Endothelial cell of umbilical vein (primary cell): ENCODE results near the gene NTRK2. TPM values are rescaled to one million over a fixed set of nuclear protein-coding genes. Genes with fewer than 3 reads are reported as not detected.

Experiments used
- BruUV-seq: library from RNA; stranded (reverse); fragments of 400-500 nt; replicated peaks from 2 replicates; lab custom pipeline; 2021; lab: Mats Ljungman, UMichigan
- CTCF ChIA-PET: fragments of 300-600, 350-600 bp; sonication (Branson Sonifier 250); formaldehyde crosslinking; loops from one replicate; lab custom pipeline; 2021; ENCODE audit warnings: antibody characterized with exemption, inconsistent platforms; lab: Charles Lee
- POLR2A ChIA-PET: fragments of 300-600, 350-600 bp; sonication (Branson Sonifier 250); formaldehyde crosslinking; loops from one replicate; lab custom pipeline; 2021; ENCODE audit warnings: antibody characterized with exemption, inconsistent platforms; lab: Charles Lee
- DNase-seq: peaks from one replicate; pipeline ENCODE4 v3.0.0-alpha.2; 2011; ENCODE audit warnings: low read depth, low spot score
- FAIRE-seq: peaks from 2 replicates; lab custom pipeline; 2011; peaks lifted over from hg19 to GRCh38; lab: Jason Lieb, UNC
- H2AFZ ChIP-seq: 2 replicates; pipeline ENCODE4 v1.6.0; 2012; ENCODE audit warnings: low read depth, low read length, control low read depth, inconsistent platforms
- H3K27ac ChIP-seq: 2 replicates; pipeline ENCODE4 v1.5.1; 2011; ENCODE audit warnings: low read depth, mild to moderate bottlenecking, control low read depth, low read length, moderate library complexity; ENCODE audit not compliant: insufficient read depth
- H3K27me3 ChIP-seq, 2 experiments: 2 replicates each; pipeline versions ENCODE4 v1.6.0 to v1.6.1; 2011; ENCODE audit warnings: low read length in 2 of 2, mixed read lengths in 1 of 2; ENCODE audit not compliant: control insufficient read depth in 2 of 2, insufficient read depth in 2 of 2
- H3K36me3 ChIP-seq, 2 experiments: 2 replicates in 1 of 2; 3 replicates in 1 of 2; pipeline ENCODE4 v1.5.1; 2011; ENCODE audit warnings: low read length in 2 of 2, mild to moderate bottlenecking in 1 of 2, moderate library complexity in 1 of 2; ENCODE audit not compliant: control insufficient read depth in 2 of 2, insufficient read depth in 2 of 2; ENCODE audit errors: extremely low read depth in 1 of 2
- H3K4me1 ChIP-seq: 3 replicates; pipeline ENCODE4 v1.5.1; 2011; ENCODE audit warnings: mild to moderate bottlenecking, low read length; ENCODE audit not compliant: control insufficient read depth, insufficient read depth; ENCODE audit errors: extremely low read depth
- H3K4me2 ChIP-seq: 2 replicates; pipeline ENCODE4 v1.6.1; 2011; ENCODE audit warnings: low read length, control low read depth, mixed read lengths; ENCODE audit not compliant: insufficient read depth
- H3K4me3 ChIP-seq, 3 experiments: fragments of 200-600 bp in 1 of 3; sonication (generic), shearing (Covaris generic) in 1 of 3; replicated peaks in 1 of 3; 2 replicates each; pipeline ENCODE4 v1.5.1; 2011 to 2016; ENCODE audit warnings: control low read depth in 3 of 3, low read length in 3 of 3, mild to moderate bottlenecking in 2 of 3, inconsistent platforms in 1 of 3, low read depth in 1 of 3, moderate library complexity in 1 of 3; ENCODE audit not compliant: insufficient read depth in 1 of 3
- H3K79me2 ChIP-seq: 2 replicates; pipeline ENCODE4 v1.6.0; 2012; ENCODE audit warnings: low read length, inconsistent platforms; ENCODE audit not compliant: control insufficient read depth, insufficient read depth
- H3K9ac ChIP-seq: replicated peaks from 2 replicates; pipeline ENCODE3; 2011; ENCODE audit warnings: low read length, control low read depth; ENCODE audit not compliant: insufficient read depth; ENCODE audit errors: extremely low read depth
- H3K9me1 ChIP-seq: replicated peaks from 3 replicates; pipeline ENCODE4 v1.6.0; 2011; ENCODE audit warnings: mild to moderate bottlenecking, low read length; ENCODE audit not compliant: control insufficient read depth, insufficient read depth; ENCODE audit errors: extremely low read depth
- H3K9me3 ChIP-seq: replicated peaks from 2 replicates; pipeline ENCODE4 v1.5.1; 2012; ENCODE audit warnings: low read length, inconsistent platforms; ENCODE audit not compliant: control insufficient read depth, insufficient read depth
- H4K20me1 ChIP-seq: replicated peaks from 2 replicates; pipeline ENCODE3; 2011; ENCODE audit warnings: mild to moderate bottlenecking, low read length; ENCODE audit not compliant: control insufficient read depth, insufficient read depth; ENCODE audit errors: extremely low read depth
- EZH2 ChIP-seq: IDR thresholded peaks from 2 replicates; pipeline ENCODE4 v1.6.1; 2012; ENCODE audit warnings: borderline replicate concordance, low read depth, mild to moderate bottlenecking, moderate library complexity, low read length, inconsistent platforms; ENCODE audit not compliant: severe bottlenecking
- FOS ChIP-seq: IDR thresholded peaks from 2 replicates; pipeline ENCODE4 v1.6.1; 2011; ENCODE audit warnings: mild to moderate bottlenecking, low read length, moderate library complexity, borderline replicate concordance; ENCODE audit not compliant: insufficient read depth
- GATA2 ChIP-seq: IDR thresholded peaks from 2 replicates; pipeline ENCODE4 v1.7.0; 2011; ENCODE audit warnings: low read depth, mild to moderate bottlenecking, moderate library complexity, mixed read lengths, low read length; ENCODE audit not compliant: insufficient read length, insufficient read depth
- JUN ChIP-seq: IDR thresholded peaks from 2 replicates; pipeline ENCODE4 v1.6.1; 2011; ENCODE audit warnings: borderline replicate concordance, low read depth; ENCODE audit not compliant: insufficient read length, insufficient read depth
- MYC ChIP-seq: IDR thresholded peaks from one replicate; pipeline ENCODE4 v1.6.1; 2011; ENCODE audit warnings: mild to moderate bottlenecking, low read depth, low read length
- POLR2A ChIP-seq: IDR thresholded peaks from 2 replicates; pipeline ENCODE4 v1.6.1; 2012; ENCODE audit warnings: low read depth, mild to moderate bottlenecking, control low read depth, low read length
- POLR2AphosphoS5 ChIP-seq: IDR thresholded peaks from 2 replicates; pipeline ENCODE4 v1.6.1; 2012; ENCODE audit warnings: low read depth, mild to moderate bottlenecking, control low read depth, low read length, moderate library complexity; ENCODE audit not compliant: insufficient read depth
- dilution Hi-C: fragments of 300-500 bp; cut with MboI; formaldehyde crosslinking; loops from one replicate; pipeline ENCODE4 v1.15.0; 2019; ENCODE audit warnings: low sequenced_read_pairs; ENCODE audit not compliant: extremely low pct_ligation_motif_present
- intact Hi-C: fragments of 100-400 bp; cut with micrococcal nuclease; formaldehyde crosslinking; loops from one replicate; pipeline ENCODE4 v1.10.0; 2022
- polyA plus RNA-seq, 4 experiments: library from polyadenylated mRNA; depleted of rRNA in 3 of 4; stranded (reverse) in 3 of 4; unstranded in 1 of 4; fragments of >200 nt; gene quantifications; 2 replicates each; pipeline versions ENCODE4 v1.2.1 to v1.2.3, GENCODE V29; 2011 to 2012; ENCODE audit warnings: missing spikeins in 1 of 4
- total RNA-seq: library from RNA; stranded (reverse); gene quantifications from 2 replicates; pipeline ENCODE4 v1.2.3, GENCODE V29; 2021
- TF ChIP-seq, protein P1 (sequence below): IDR thresholded peaks from 2 replicates; pipeline ENCODE4 v1.6.1; 2011; ENCODE audit not compliant: insufficient read depth, insufficient read length
- TF ChIP-seq, protein P2 (sequence below), 2 donors: IDR thresholded peaks; 1 replicate in 1 of 2; 2 replicates in 1 of 2; pipeline ENCODE4 v1.5.1; 2011; ENCODE audit warnings: low read length in 2 of 2, mild to moderate bottlenecking in 2 of 2, moderate library complexity in 2 of 2, control low read depth in 1 of 2, inconsistent platforms in 1 of 2, low read depth in 1 of 2; ENCODE audit not compliant: insufficient read depth in 1 of 2; ENCODE audit errors: extremely low read depth in 1 of 2

Gene NTRK2
- total and polyA plus RNA-seq, 2 donors (not counting 3 experiments of a cell fraction or from before 2014, with no cell fraction given): 0.01 to 0.13 TPM

DNA sequence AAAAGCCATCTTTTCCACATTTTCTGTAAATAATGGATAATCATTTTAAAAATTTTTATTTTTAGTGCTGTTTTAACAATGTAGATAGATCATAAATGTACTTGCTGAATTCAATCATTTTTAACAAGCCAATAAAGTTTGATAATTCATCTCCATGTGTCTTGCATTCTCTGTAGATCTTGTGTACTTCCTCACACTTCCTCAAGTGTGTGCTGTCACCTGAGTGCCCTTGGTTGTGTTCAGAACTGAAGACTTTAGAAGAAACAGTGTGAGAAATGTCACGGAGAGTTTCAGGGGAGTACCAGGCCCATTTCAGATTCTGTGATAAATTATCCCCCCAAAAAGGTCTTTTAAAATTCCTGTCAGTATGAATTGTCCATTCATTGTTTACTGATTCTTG lies 146.0 kb downstream of the NTRK2 start:
- FAIRE-seq (no peak), DNase-seq (no peak)
- no peaks in the 10 kb centered on the region for H4K20me1 ChIP-seq
- no peak overlapping the region for H2AFZ ChIP-seq
- H3K79me2 ChIP-seq: no peaks in the 10 kb centered on the region
- H3K27ac ChIP-seq: no peak overlapping the region
- TF ChIP-seq, protein P1, sequence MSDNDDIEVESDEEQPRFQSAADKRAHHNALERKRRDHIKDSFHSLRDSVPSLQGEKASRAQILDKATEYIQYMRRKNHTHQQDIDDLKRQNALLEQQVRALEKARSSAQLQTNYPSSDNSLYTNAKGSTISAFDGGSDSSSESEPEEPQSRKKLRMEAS: no peak
- TF ChIP-seq EZH2: no peak
- no peak for TF ChIP-seq POLR2A
- TF ChIP-seq FOS: no peak
- TF ChIP-seq, protein P2, sequence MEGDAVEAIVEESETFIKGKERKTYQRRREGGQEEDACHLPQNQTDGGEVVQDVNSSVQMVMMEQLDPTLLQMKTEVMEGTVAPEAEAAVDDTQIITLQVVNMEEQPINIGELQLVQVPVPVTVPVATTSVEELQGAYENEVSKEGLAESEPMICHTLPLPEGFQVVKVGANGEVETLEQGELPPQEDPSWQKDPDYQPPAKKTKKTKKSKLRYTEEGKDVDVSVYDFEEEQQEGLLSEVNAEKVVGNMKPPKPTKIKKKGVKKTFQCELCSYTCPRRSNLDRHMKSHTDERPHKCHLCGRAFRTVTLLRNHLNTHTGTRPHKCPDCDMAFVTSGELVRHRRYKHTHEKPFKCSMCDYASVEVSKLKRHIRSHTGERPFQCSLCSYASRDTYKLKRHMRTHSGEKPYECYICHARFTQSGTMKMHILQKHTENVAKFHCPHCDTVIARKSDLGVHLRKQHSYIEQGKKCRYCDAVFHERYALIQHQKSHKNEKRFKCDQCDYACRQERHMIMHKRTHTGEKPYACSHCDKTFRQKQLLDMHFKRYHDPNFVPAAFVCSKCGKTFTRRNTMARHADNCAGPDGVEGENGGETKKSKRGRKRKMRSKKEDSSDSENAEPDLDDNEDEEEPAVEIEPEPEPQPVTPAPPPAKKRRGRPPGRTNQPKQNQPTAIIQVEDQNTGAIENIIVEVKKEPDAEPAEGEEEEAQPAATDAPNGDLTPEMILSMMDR (IDR thresholded peaks at IDR 0.05; ENCODE audit: extremely low read depth in 1 of 2, insufficient read depth in 1 of 2, low read depth in 1 of 2, low read length in 2 of 2): no peak
- no peak for TF ChIP-seq MYC
- TF ChIP-seq GATA2: no peak
- TF ChIP-seq POLR2AphosphoS5: no peak
- no peak for TF ChIP-seq JUN
- no peaks in the 10 kb centered on the region for H3K9me3 ChIP-seq
- no peak overlapping the region for H3K4me3 ChIP-seq
- intact Hi-C loops (no loop called here), dilution Hi-C loops (no loop called here)
- H3K9ac ChIP-seq: no peak overlapping the region
- H3K27me3 ChIP-seq: no peaks in the 10 kb centered on the region
- ChIA-PET CTCF (no interaction called here), POLR2A (no interaction called here)
- H3K4me2 ChIP-seq: no peak overlapping the region
- no peaks in the 10 kb centered on the region for H3K4me1 ChIP-seq
- H3K36me3 ChIP-seq: no peaks in the 10 kb centered on the region
- BruUV-seq: no TSS peak
- H3K9me1 ChIP-seq: no peaks in the 10 kb centered on the region
